CD8-positive, alpha-beta memory T cell (primary cell): Measurements from ENCODE around the gene ETV6. TPM values are rescaled to one million over a fixed set of nuclear protein-coding genes. Genes with fewer than 3 reads are reported as not detected.

Experiments used
- CTCF ChIA-PET: fragments of 350-600 bp; sonication (Branson Sonifier 250); formaldehyde crosslinking; loops from one replicate; lab custom pipeline; 2021; ENCODE audit warnings: antibody characterized with exemption; lab: Charles Lee
- POLR2A ChIA-PET: fragments of 350-600 bp; sonication (Branson Sonifier 250); formaldehyde crosslinking; loops from one replicate; lab custom pipeline; 2021; ENCODE audit warnings: antibody characterized with exemption; lab: Charles Lee
- DNase-seq, 5 donors: peaks; one replicate each; pipeline versions ENCODE4 v3.0.0 to v3.0.0-alpha.2; 2020 to 2022; ENCODE audit warnings: mixed read lengths in 1 of 5
- H3K27ac ChIP-seq: one replicate; pipeline ENCODE4 v1.7.0; 2013; ENCODE audit warnings: low read depth, mild to moderate bottlenecking, low read length, moderate library complexity
- H3K27me3 ChIP-seq: 2 replicates; pipeline ENCODE4 v1.7.0; 2013; ENCODE audit warnings: low read length, mild to moderate bottlenecking; ENCODE audit not compliant: insufficient read depth, poor library complexity, severe bottlenecking
- H3K36me3 ChIP-seq: 2 replicates; pipeline ENCODE4 v1.7.0; 2013; ENCODE audit warnings: mild to moderate bottlenecking, low read length, moderate library complexity; ENCODE audit not compliant: insufficient read depth
- H3K4me1 ChIP-seq: 2 replicates; pipeline ENCODE4 v1.7.0; 2013; ENCODE audit warnings: mild to moderate bottlenecking, low read length, moderate library complexity; ENCODE audit not compliant: insufficient read depth
- H3K4me3 ChIP-seq: 2 replicates; pipeline ENCODE4 v1.7.0; 2013; ENCODE audit warnings: mild to moderate bottlenecking, low read length
- H3K9me3 ChIP-seq: 2 replicates; pipeline ENCODE4 v1.7.0; 2013; ENCODE audit warnings: mild to moderate bottlenecking, low read length
- H3K27ac Mint-ChIP-seq, 8 donors: one replicate each; pipeline ENCODE4 v1.8.0; 2020 to 2021; ENCODE audit warnings: mixed read lengths in 8 of 8, mild to moderate bottlenecking in 6 of 8, inconsistent platforms in 3 of 8, moderate library complexity in 3 of 8
- H3K27me3 Mint-ChIP-seq, 2 donors: one replicate each; pipeline ENCODE4 v1.8.0; 2020 to 2021; ENCODE audit warnings: mixed read lengths in 2 of 2, mild to moderate bottlenecking in 1 of 2, moderate library complexity in 1 of 2
- H3K36me3 Mint-ChIP-seq, 3 donors: one replicate each; pipeline ENCODE4 v1.8.0; 2020 to 2021; ENCODE audit warnings: mixed read lengths in 3 of 3, inconsistent platforms in 1 of 3, mild to moderate bottlenecking in 1 of 3
- H3K4me1 Mint-ChIP-seq, 3 donors: one replicate each; pipeline ENCODE4 v1.8.0; 2020 to 2021; ENCODE audit warnings: mixed read lengths in 3 of 3, inconsistent platforms in 1 of 3, mild to moderate bottlenecking in 1 of 3
- H3K4me3 Mint-ChIP-seq, 7 donors: one replicate each; pipeline ENCODE4 v1.8.0; 2020 to 2021; ENCODE audit warnings: mixed read lengths in 7 of 7, mild to moderate bottlenecking in 6 of 7, moderate library complexity in 4 of 7, inconsistent platforms in 2 of 7
- H3K9me3 Mint-ChIP-seq, 5 donors: one replicate each; pipeline ENCODE4 v1.8.0; 2020 to 2022; ENCODE audit warnings: mixed read lengths in 5 of 5, mild to moderate bottlenecking in 3 of 5, moderate library complexity in 2 of 5, inconsistent platforms in 1 of 5
- polyA plus RNA-seq: library from polyadenylated mRNA; unstranded; fragments of 300-500 nt; fragmentation: Illumina TruSeq; gene quantifications from one replicate; pipeline ENCODE4 v1.2.3, GENCODE V29; 2021
- total RNA-seq, 2 experiments: library from RNA; stranded (reverse); gene quantifications; one replicate each; pipeline ENCODE4 v1.2.3, GENCODE V29; 2021

The ETV6 gene
- total and polyA plus RNA-seq, 3 experiments from 2014 or later, result 6.0 to 51.5 (median 49.3) TPM

GRCh38 chr12:11688379-11688778 is 38.9 kb downstream of the ETV6 start:
- no peaks in the 10 kb centered on the region for H3K4me1 ChIP-seq
- no peaks in the 10 kb centered on the region for H3K27me3 ChIP-seq
- H3K27ac ChIP-seq, result no peak overlapping the region
- no peak overlapping the region for H3K4me3 ChIP-seq
- H3K9me3 ChIP-seq, result no peaks in the 10 kb centered on the region
- Mint-ChIP-seq H3K27me3 (no peaks in the 10 kb centered on the region), H3K4me1 (peaks cover 23 to 52% (median 51%) of the 10 kb centered on the region in 3 donors), H3K9me3 (no peaks in the 10 kb centered on the region), H3K4me3 (no peak overlapping the region), H3K36me3 (peaks cover 0 to 7% (median 0%) of the 10 kb centered on the region in 3 donors), H3K27ac (no peak overlapping the region)
- ChIA-PET CTCF (no interaction called here), POLR2A (no interaction called here)
- H3K36me3 ChIP-seq, result no peaks in the 10 kb centered on the region
- no peak for DNase-seq

- H3K27ac ChIP-seq, result no peak overlapping the region
- POLR2A ChIA-PET, result no interaction called here
- CTCF ChIA-PET, result no interaction called here
- H3K27me3 Mint-ChIP-seq, result no peaks in the 10 kb centered on the region
- no peaks in the 10 kb centered on the region for H3K9me3 Mint-ChIP-seq
- H3K27ac Mint-ChIP-seq, result no peak overlapping the region
- H3K27me3 ChIP-seq, result no peaks in the 10 kb centered on the region
- peaks cover 0 to 7% (median 0%) of the 10 kb centered on the region in 3 donors for H3K36me3 Mint-ChIP-seq
- no peaks in the 10 kb centered on the region for H3K9me3 ChIP-seq
- H3K4me3 Mint-ChIP-seq, result no peak overlapping the region
- no peaks in the 10 kb centered on the region for H3K4me1 ChIP-seq
- H3K4me1 Mint-ChIP-seq, result peaks cover 18 to 53% (median 50%) of the 10 kb centered on the region in 3 donors
- H3K4me3 ChIP-seq, result no peak overlapping the region
- no peak for DNase-seq
- no peaks in the 10 kb centered on the region for H3K36me3 ChIP-seq
Observed at GRCh38 chr12:11688831-11689230, 39.4 kb downstream of the ETV6 start.

- no peaks in the 10 kb centered on the region for H3K9me3 ChIP-seq
- H3K36me3 ChIP-seq, result no peaks in the 10 kb centered on the region
- ChIA-PET POLR2A (no interaction called here), CTCF (no interaction called here)
- H3K4me1 Mint-ChIP-seq, result peaks cover 17 to 49% (median 48%) of the 10 kb centered on the region in 3 donors
- H3K27ac Mint-ChIP-seq, result no peak overlapping the region
- H3K27me3 Mint-ChIP-seq, result no peaks in the 10 kb centered on the region
- DNase-seq, result no peak
- H3K4me3 ChIP-seq, result no peak overlapping the region
- H3K27ac ChIP-seq, result no peak overlapping the region
- H3K4me3 Mint-ChIP-seq, result peak overlapping the region in 1 of 7 donors; percentile 30
- peaks cover 0 to 7% (median 0%) of the 10 kb centered on the region in 3 donors for H3K36me3 Mint-ChIP-seq
- no peaks in the 10 kb centered on the region for H3K4me1 ChIP-seq
- H3K27me3 ChIP-seq, result no peaks in the 10 kb centered on the region
- no peaks in the 10 kb centered on the region for H3K9me3 Mint-ChIP-seq
Observed at GRCh38 chr12:11689591-11690186, 40.2 kb downstream of the ETV6 start.

GRCh38 chr12:11693067-11693466 is 43.6 kb downstream of the ETV6 start:
- H3K36me3 ChIP-seq, result no peaks in the 10 kb centered on the region
- H3K36me3 Mint-ChIP-seq, result peaks cover 0 to 5% (median 3%) of the 10 kb centered on the region in 3 donors
- H3K4me3 ChIP-seq, result no peak overlapping the region
- CTCF ChIA-PET, result no interaction called here
- POLR2A ChIA-PET, result no interaction called here
- H3K4me3 Mint-ChIP-seq, result no peak overlapping the region
- DNase-seq, result no peak
- H3K9me3 ChIP-seq, result no peaks in the 10 kb centered on the region
- no peaks in the 10 kb centered on the region for H3K4me1 ChIP-seq
- peaks cover 14 to 45% (median 37%) of the 10 kb centered on the region in 3 donors for H3K4me1 Mint-ChIP-seq
- H3K27me3 Mint-ChIP-seq, result no peaks in the 10 kb centered on the region
- no peak overlapping the region for H3K27ac ChIP-seq
- H3K27me3 ChIP-seq, result no peaks in the 10 kb centered on the region
- H3K9me3 Mint-ChIP-seq, result no peaks in the 10 kb centered on the region
- H3K27ac Mint-ChIP-seq, result peak overlapping the region in 1 of 8 donors; percentile 1

- Mint-ChIP-seq H3K9me3 (no peaks in the 10 kb centered on the region), H3K27ac (peak overlapping the region in 1 of 8 donors; percentile 63), H3K27me3 (no peaks in the 10 kb centered on the region), H3K4me1 (peaks cover 14 to 45% (median 35%) of the 10 kb centered on the region in 3 donors), H3K36me3 (peaks cover 0 to 5% (median 3%) of the 10 kb centered on the region in 3 donors), H3K4me3 (no peak overlapping the region)
- Histone ChIP-seq H3K9me3 (no peaks in the 10 kb centered on the region), H3K36me3 (no peaks in the 10 kb centered on the region), H3K27me3 (no peaks in the 10 kb centered on the region), H3K4me1 (no peaks in the 10 kb centered on the region), H3K27ac (no peak overlapping the region), H3K4me3 (no peak overlapping the region)
- CTCF ChIA-PET, result no interaction called here
- POLR2A ChIA-PET, result no interaction called here
- DNase-seq, result no peak
Observed at GRCh38 chr12:11693601-11694000, 44.1 kb downstream of the ETV6 start.

- Histone ChIP-seq H3K36me3 (no peaks in the 10 kb centered on the region), H3K4me3 (no peak overlapping the region), H3K27ac (no peak overlapping the region), H3K27me3 (no peaks in the 10 kb centered on the region), H3K9me3 (no peaks in the 10 kb centered on the region), H3K4me1 (no peaks in the 10 kb centered on the region)
- CTCF ChIA-PET, result no interaction called here
- peaks cover 14 to 48% (median 33%) of the 10 kb centered on the region in 3 donors for H3K4me1 Mint-ChIP-seq
- H3K9me3 Mint-ChIP-seq, result no peaks in the 10 kb centered on the region
- H3K27ac Mint-ChIP-seq, result no peak overlapping the region
- POLR2A ChIA-PET, result no interaction called here
- peaks cover 0 to 5% (median 3%) of the 10 kb centered on the region in 3 donors for H3K36me3 Mint-ChIP-seq
- H3K4me3 Mint-ChIP-seq, result no peak overlapping the region
- no peak for DNase-seq
- H3K27me3 Mint-ChIP-seq, result no peaks in the 10 kb centered on the region
Observed at GRCh38 chr12:11694528-11694927, 45.1 kb downstream of the ETV6 start.

- H3K4me3 ChIP-seq, result no peak overlapping the region
- no peaks in the 10 kb centered on the region for H3K4me1 ChIP-seq
- DNase-seq, result no peak
- Mint-ChIP-seq H3K27me3 (no peaks in the 10 kb centered on the region), H3K9me3 (no peaks in the 10 kb centered on the region), H3K27ac (peak overlapping the region in 1 of 8 donors; percentile 61), H3K4me3 (no peak overlapping the region), H3K4me1 (peaks cover 12 to 49% (median 32%) of the 10 kb centered on the region in 3 donors), H3K36me3 (peaks cover 0 to 3% (median 2%) of the 10 kb centered on the region in 3 donors)
- no peak overlapping the region for H3K27ac ChIP-seq
- H3K9me3 ChIP-seq, result no peaks in the 10 kb centered on the region
- ChIA-PET POLR2A (no interaction called here), CTCF (no interaction called here)
- H3K27me3 ChIP-seq, result no peaks in the 10 kb centered on the region
- no peaks in the 10 kb centered on the region for H3K36me3 ChIP-seq
Observed at GRCh38 chr12:11695321-11695720, 45.8 kb downstream of the ETV6 start.

- Mint-ChIP-seq H3K4me3 (no peak overlapping the region), H3K27me3 (no peaks in the 10 kb centered on the region), H3K4me1 (peaks cover 11 to 52% (median 29%) of the 10 kb centered on the region in 3 donors), H3K27ac (no peak overlapping the region), H3K9me3 (no peaks in the 10 kb centered on the region), H3K36me3 (peaks cover 0 to 4% (median 3%) of the 10 kb centered on the region in 3 donors)
- ChIA-PET POLR2A (no interaction called here), CTCF (no interaction called here)
- H3K4me1 ChIP-seq, result no peaks in the 10 kb centered on the region
- H3K27ac ChIP-seq, result no peak overlapping the region
- no peak for DNase-seq
- H3K9me3 ChIP-seq, result no peaks in the 10 kb centered on the region
- H3K4me3 ChIP-seq, result no peak overlapping the region
- no peaks in the 10 kb centered on the region for H3K27me3 ChIP-seq
- H3K36me3 ChIP-seq, result no peaks in the 10 kb centered on the region
Observed at GRCh38 chr12:11696084-11696483, 46.6 kb downstream of the ETV6 start.
